Right atrium auricular region (tissue), 2 donors: ENCODE measurements around the gene RPE65. TPM values are rescaled to one million over a fixed set of nuclear protein-coding genes. Genes with fewer than 3 reads are reported as not detected.

Experiments used
- DNase-seq: peaks from one replicate; pipeline ENCODE4 v3.0.0-alpha.2; 2019; ENCODE audit warnings: low spot score
- H3K27ac ChIP-seq, 2 donors: fragments of 200-600 bp; sonication (generic); 1 replicate in 1 of 2; 2 replicates in 1 of 2; pipeline ENCODE4 v1.5.1; 2016 to 2019
- H3K27me3 ChIP-seq, 2 donors: fragments of 200-600 bp; sonication (generic); one replicate each; pipeline versions ENCODE4 v1.5.1 to v1.6.0; 2017 to 2019
- H3K36me3 ChIP-seq: fragments of 200-600 bp; sonication (generic); one replicate; pipeline ENCODE4 v1.5.1; 2016
- H3K4me1 ChIP-seq, 2 donors: fragments of 200-600 bp; sonication (generic); one replicate each; pipeline versions ENCODE4 v1.5.1 to v1.6.0; 2017 to 2019
- H3K4me3 ChIP-seq, 2 donors: fragments of 200-600 bp; sonication (generic); 1 replicate in 1 of 2; 2 replicates in 1 of 2; pipeline ENCODE4 v1.5.1; 2017 to 2019; ENCODE audit warnings: mild to moderate bottlenecking in 1 of 2, moderate library complexity in 1 of 2
- H3K9me3 ChIP-seq, 2 donors: fragments of 200-600 bp; sonication (generic); one replicate each; pipeline ENCODE4 v1.5.1; 2019
- CTCF ChIP-seq, 2 donors: fragments of 200-600 bp; sonication (generic); IDR thresholded peaks; one replicate each; pipeline ENCODE4 v1.5.1; 2019; ENCODE audit warnings: antibody characterized with exemption in 2 of 2
- total RNA-seq, 2 donors: library from RNA; depleted of rRNA; stranded (reverse); fragments of >200 nt; gene quantifications; one replicate each; pipeline ENCODE4 v1.1.0, GENCODE V29; 2016

RPE65 gene
- total RNA-seq, 2 donors from 2014 or later = 0.15 TPM; not detected in 1

GRCh38 chr1:68431076-68431475 is 18.7 kb downstream of the RPE65 start:
- Histone ChIP-seq H3K27ac (no peak overlapping the region), H3K36me3 (no peaks in the 10 kb centered on the region), H3K27me3 (no peaks in the 10 kb centered on the region), H3K4me1 (no peaks in the 10 kb centered on the region), H3K9me3 (no peaks in the 10 kb centered on the region), H3K4me3 (no peak overlapping the region)
- no peak for DNase-seq
- no peak for TF ChIP-seq CTCF (IDR thresholded peaks at IDR 0.05)

GRCh38 chr1:68429233-68429808 is 20.4 kb downstream of the RPE65 start:
- H3K36me3 ChIP-seq = no peaks in the 10 kb centered on the region
- no peak overlapping the region for H3K4me3 ChIP-seq
- no peaks in the 10 kb centered on the region for H3K27me3 ChIP-seq
- no peaks in the 10 kb centered on the region for H3K9me3 ChIP-seq
- no peak for TF ChIP-seq CTCF (IDR thresholded peaks at IDR 0.05)
- no peak overlapping the region for H3K27ac ChIP-seq
- H3K4me1 ChIP-seq = no peaks in the 10 kb centered on the region
- no peak for DNase-seq

- Histone ChIP-seq H3K36me3 (no peaks in the 10 kb centered on the region), H3K27me3 (no peaks in the 10 kb centered on the region), H3K4me3 (no peak overlapping the region), H3K27ac (no peak overlapping the region), H3K4me1 (no peaks in the 10 kb centered on the region), H3K9me3 (no peaks in the 10 kb centered on the region)
- no peak for TF ChIP-seq CTCF (IDR thresholded peaks at IDR 0.05)
- DNase-seq = no peak
Observed at GRCh38 chr1:68426594-68426993, 23.2 kb downstream of the RPE65 start.

GRCh38 chr1:68421350-68421749 is 28.4 kb downstream of the RPE65 start:
- DNase-seq = no peak
- H3K27me3 ChIP-seq = no peaks in the 10 kb centered on the region
- no peaks in the 10 kb centered on the region for H3K9me3 ChIP-seq
- no peak overlapping the region for H3K27ac ChIP-seq
- no peaks in the 10 kb centered on the region for H3K4me1 ChIP-seq
- H3K4me3 ChIP-seq = no peak overlapping the region
- H3K36me3 ChIP-seq = no peaks in the 10 kb centered on the region
- no peak for TF ChIP-seq CTCF (IDR thresholded peaks at IDR 0.05)

- DNase-seq = no peak
Observed at GRCh38 chr1:68409426-68409825, 40.3 kb downstream of the RPE65 start.

More at GRCh38 chr1:68409426-68409825, 40.3 kb downstream of the RPE65 start:
- no peak overlapping the region for H3K4me3 ChIP-seq
- H3K36me3 ChIP-seq = no peaks in the 10 kb centered on the region
- H3K9me3 ChIP-seq = no peaks in the 10 kb centered on the region
- H3K27ac ChIP-seq = no peak overlapping the region
- H3K4me1 ChIP-seq = no peaks in the 10 kb centered on the region
- no peaks in the 10 kb centered on the region for H3K27me3 ChIP-seq
- TF ChIP-seq CTCF (IDR thresholded peaks at IDR 0.05) = no peak
